GM18951 (cell line): ENCODE data around the gene PRDM16.

ENCODE experiments used
- POLR2A ChIP-seq: IDR thresholded peaks from 4 replicates; pipeline ENCODE4 v1.6.1; 2011; ENCODE audit warnings: mild to moderate bottlenecking; ENCODE audit not compliant: insufficient read length, insufficient read depth; ENCODE audit errors: extremely low read depth
- in situ Hi-C: fragments of 300-500 bp; cut with MboI; formaldehyde crosslinking; loops from one replicate; pipeline ENCODE4 v1.12.0; 2022; ENCODE audit warnings: low sequenced_read_pairs, mixed read lengths, inconsistent platforms; ENCODE audit not compliant: unreplicated experiment

Gene PRDM16

GRCh38 chr1:3481046-3481445, 412.0 kb downstream of the PRDM16 start:
- TF ChIP-seq POLR2A, result no peak
- in situ Hi-C loops, result no loop called here

- in situ Hi-C loops, result no loop called here
Observed at GRCh38 chr1:3481836-3482375, 412.9 kb downstream of the PRDM16 start.

GRCh38 chr1:3482378-3482849, 413.4 kb downstream of the PRDM16 start:
- no peak for TF ChIP-seq POLR2A
- in situ Hi-C loops, result no loop called here

More at GRCh38 chr1:3481836-3482375, 412.9 kb downstream of the PRDM16 start:
- no peak for TF ChIP-seq POLR2A

GRCh38 chr1:3483380-3483779, 414.4 kb downstream of the PRDM16 start:
- in situ Hi-C loops, result no loop called here
- no peak for TF ChIP-seq POLR2A

- in situ Hi-C loops, result no loop called here
- TF ChIP-seq POLR2A, result no peak
Observed at GRCh38 chr1:3483801-3484444, 414.9 kb downstream of the PRDM16 start.

GRCh38 chr1:3485016-3485415, 416.0 kb downstream of the PRDM16 start:
- TF ChIP-seq POLR2A, result no peak
- in situ Hi-C loops, result no loop called here
